Activated CD8-positive, alpha-beta memory T cell treated with anti-CD3 and anti-CD28 coated beads, Interleukin-2, amount 10 ng/mL, durations not matched to agents 7 days and 5 days (primary cell): Measurements from ENCODE around the gene OTUD3. TPM values are rescaled to one million over a fixed set of nuclear protein-coding genes. Genes with fewer than 3 reads are reported as not detected.

Experiments
- ATAC-seq: fragments of 150-1000 bp; cut with Tn5 transposase; one replicate; pipeline ENCODE4 v1.10.0; 2021; ENCODE audit warnings: moderate library complexity
- CTCF ChIA-PET: fragments of 350-600 bp; sonication (Branson Sonifier 250); formaldehyde crosslinking; loops from one replicate; lab custom pipeline; 2021; ENCODE audit warnings: antibody characterized with exemption; lab: Charles Lee
- DNase-seq: peaks from one replicate; pipeline ENCODE4 v3.0.0-alpha.2; 2020
- H3K27ac Mint-ChIP-seq: one replicate; pipeline ENCODE4 v1.8.0; 2021; ENCODE audit warnings: mild to moderate bottlenecking, mixed read lengths
- H3K27me3 Mint-ChIP-seq: one replicate; pipeline ENCODE4 v1.8.0; 2021; ENCODE audit warnings: mixed read lengths
- H3K36me3 Mint-ChIP-seq: one replicate; pipeline ENCODE4 v1.8.0; 2021; ENCODE audit warnings: mild to moderate bottlenecking, mixed read lengths
- H3K4me1 Mint-ChIP-seq: one replicate; pipeline ENCODE4 v1.8.0; 2021; ENCODE audit warnings: mixed read lengths
- H3K4me3 Mint-ChIP-seq: one replicate; pipeline ENCODE4 v1.8.0; 2021; ENCODE audit warnings: mild to moderate bottlenecking, moderate library complexity, mixed read lengths
- H3K9me3 Mint-ChIP-seq: one replicate; pipeline ENCODE4 v1.8.0; 2022; ENCODE audit warnings: low read depth, mixed read lengths
- total RNA-seq, 2 experiments: library from RNA; stranded (reverse); gene quantifications; one replicate each; pipeline ENCODE4 v1.2.3, GENCODE V29; 2021

OTUD3 gene
- total RNA-seq, 2 experiments from 2014 or later, result 7.3 to 8.1 TPM

DNA sequence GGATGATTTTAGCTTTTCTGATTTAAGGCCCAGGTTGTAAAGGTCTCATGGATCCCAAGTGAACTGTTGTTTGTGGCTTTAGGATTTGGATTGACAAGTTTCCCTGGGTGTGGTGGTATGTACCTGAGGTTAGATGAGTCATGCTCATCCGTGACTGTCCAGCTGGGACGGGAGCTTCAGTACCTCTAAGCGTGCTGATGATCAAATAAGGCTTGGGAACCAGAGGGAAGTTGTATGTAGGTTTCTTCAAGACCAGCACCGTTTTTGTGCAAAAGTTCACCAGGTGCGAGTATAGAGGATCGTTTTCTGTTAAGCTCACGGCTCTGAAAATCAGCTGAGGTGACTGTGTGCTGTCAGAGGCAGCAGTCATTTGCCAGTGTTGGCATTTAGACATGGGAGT is 21.4 kb downstream of the OTUD3 start:
- ATAC-seq, result no peak
- H3K4me3 Mint-ChIP-seq, result no peak overlapping the region
- peaks cover 44% of the 10 kb centered on the region for H3K36me3 Mint-ChIP-seq
- CTCF ChIA-PET, result interaction anchor here (1.4 to 2.1 kb wide), 2 partner anchors 14 to 21 kb away, joined by 3 to 9 read pairs; partner anchors contain the start of gene OTUD3
- no peak overlapping the region for H3K27ac Mint-ChIP-seq
- H3K4me1 Mint-ChIP-seq, result no peaks in the 10 kb centered on the region
- no peak for DNase-seq
- H3K27me3 Mint-ChIP-seq, result no peaks in the 10 kb centered on the region
- no peaks in the 10 kb centered on the region for H3K9me3 Mint-ChIP-seq

DNA sequence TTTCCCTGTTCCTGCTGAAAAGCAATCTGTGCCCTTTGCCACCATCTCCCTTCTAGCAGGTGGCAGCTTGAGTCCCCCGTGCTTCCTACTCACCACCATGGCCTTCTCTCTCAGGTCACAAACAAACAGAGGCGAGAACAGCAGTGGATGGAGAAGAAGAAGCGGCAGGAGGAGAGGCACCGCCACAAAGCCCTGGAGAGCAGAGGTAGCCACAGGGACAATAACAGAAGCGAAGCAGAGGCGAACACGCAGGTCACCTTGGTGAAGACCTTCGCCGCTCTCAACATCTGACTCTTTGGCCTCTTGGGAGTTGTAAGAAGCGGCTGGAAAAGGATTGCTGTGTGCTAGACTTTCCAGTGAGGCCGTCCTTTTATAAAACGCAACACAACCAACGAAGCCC is 25.3 kb downstream of the OTUD3 start:
- Mint-ChIP-seq H3K36me3 (peaks cover 29% of the 10 kb centered on the region), H3K4me1 (no peaks in the 10 kb centered on the region), H3K27ac (no peak overlapping the region), H3K27me3 (no peaks in the 10 kb centered on the region), H3K9me3 (no peaks in the 10 kb centered on the region), H3K4me3 (no peak overlapping the region)
- ATAC-seq (no peak), DNase-seq (no peak)
- CTCF ChIA-PET, result interaction anchor here (0.8 to 2.0 kb wide), 2 partner anchors 26 to 244 kb away, joined by 4 to 7 read pairs; partner anchors contain the start of gene OTUD3

DNA sequence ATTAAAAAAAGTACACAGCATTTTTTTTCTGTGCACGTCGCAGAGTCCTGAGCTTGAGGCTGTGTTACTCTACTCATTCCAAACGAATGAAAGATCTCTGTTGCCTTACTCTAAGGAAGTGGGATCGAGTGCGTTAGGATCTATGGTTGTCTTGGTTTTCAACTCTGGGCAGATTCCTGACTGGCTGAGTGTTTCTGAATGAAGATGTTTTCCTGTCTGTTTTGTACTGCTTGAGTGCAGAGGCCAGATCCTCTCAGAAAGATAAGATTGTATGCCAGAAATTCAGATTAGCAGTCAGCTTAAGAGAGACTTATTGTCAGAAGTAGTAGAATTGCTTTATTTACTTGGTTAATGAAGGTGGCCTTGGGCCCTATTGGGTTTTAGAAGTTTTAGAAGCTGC is 27.2 kb downstream of the OTUD3 start:
- H3K27me3 Mint-ChIP-seq, result no peaks in the 10 kb centered on the region
- no peak for DNase-seq
- H3K4me3 Mint-ChIP-seq, result no peak overlapping the region
- ATAC-seq, result no peak
- no peaks in the 10 kb centered on the region for H3K4me1 Mint-ChIP-seq
- H3K27ac Mint-ChIP-seq, result no peak overlapping the region
- CTCF ChIA-PET, result interaction anchor here (1.2 to 3.0 kb wide), 4 partner anchors 8 to 287 kb away, joined by 3 to 7 read pairs (median 4); partner anchors contain the start of gene OTUD3
- peaks cover 27% of the 10 kb centered on the region for H3K36me3 Mint-ChIP-seq
- no peaks in the 10 kb centered on the region for H3K9me3 Mint-ChIP-seq

DNA sequence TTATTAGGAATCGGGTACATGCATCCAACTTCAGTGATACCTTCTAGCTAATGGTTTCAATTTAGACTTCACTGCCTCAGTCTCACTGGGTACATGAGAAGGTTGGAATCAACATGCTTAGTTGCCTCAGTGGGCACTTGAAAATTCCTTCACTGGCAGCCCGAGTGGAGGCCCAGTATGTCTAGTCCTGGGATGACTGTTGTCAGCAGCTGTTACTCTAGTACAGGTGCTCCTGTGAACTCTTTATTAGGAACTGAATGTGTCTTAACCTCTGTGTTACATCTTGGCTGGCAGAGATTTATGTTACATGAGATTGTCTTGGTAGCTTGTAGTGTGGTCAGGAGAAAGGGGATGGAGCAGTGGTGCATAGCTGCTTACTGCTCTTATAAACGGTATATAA is 27.8 kb downstream of the OTUD3 start:
- no peaks in the 10 kb centered on the region for H3K27me3 Mint-ChIP-seq
- no peaks in the 10 kb centered on the region for H3K4me1 Mint-ChIP-seq
- no peak overlapping the region for H3K4me3 Mint-ChIP-seq
- CTCF ChIA-PET, result interaction anchor here (1.2 to 3.0 kb wide), 4 partner anchors 8 to 286 kb away, joined by 3 to 7 read pairs (median 4); partner anchors contain the start of gene OTUD3
- no peak for ATAC-seq
- H3K9me3 Mint-ChIP-seq, result no peaks in the 10 kb centered on the region
- H3K36me3 Mint-ChIP-seq, result peaks cover 24% of the 10 kb centered on the region
- H3K27ac Mint-ChIP-seq, result peak overlapping the region; percentile 9
- DNase-seq, result no peak

DNA sequence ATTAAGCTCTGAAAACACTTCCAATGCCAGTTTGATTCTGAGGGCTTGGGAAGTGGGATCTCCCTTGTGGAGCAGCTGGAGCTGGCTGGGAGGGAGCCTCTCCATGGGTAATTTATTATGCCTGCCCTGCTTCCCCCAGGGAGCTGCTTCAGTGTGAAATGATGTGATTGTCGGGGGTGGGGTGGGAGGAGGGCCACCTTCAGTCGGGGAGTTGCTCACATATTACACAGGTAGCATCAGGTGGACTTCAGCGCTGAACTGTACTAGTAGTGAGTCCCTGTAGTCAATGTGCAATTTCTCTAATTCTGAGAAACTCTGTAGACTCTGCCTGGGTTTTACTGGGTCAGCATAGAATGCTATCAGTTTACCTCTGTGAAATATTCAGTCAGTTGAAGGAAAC is 28.5 kb downstream of the OTUD3 start:
- Mint-ChIP-seq H3K4me3 (no peak overlapping the region), H3K9me3 (no peaks in the 10 kb centered on the region), H3K27ac (no peak overlapping the region), H3K36me3 (peaks cover 22% of the 10 kb centered on the region), H3K27me3 (no peaks in the 10 kb centered on the region), H3K4me1 (no peaks in the 10 kb centered on the region)
- CTCF ChIA-PET, result interaction anchor here (0.7 to 3.0 kb wide), 4 partner anchors 28 to 286 kb away, joined by 3 to 7 read pairs (median 6); partner anchors contain the start of gene OTUD3
- ATAC-seq (no peak), DNase-seq (no peak)

DNA sequence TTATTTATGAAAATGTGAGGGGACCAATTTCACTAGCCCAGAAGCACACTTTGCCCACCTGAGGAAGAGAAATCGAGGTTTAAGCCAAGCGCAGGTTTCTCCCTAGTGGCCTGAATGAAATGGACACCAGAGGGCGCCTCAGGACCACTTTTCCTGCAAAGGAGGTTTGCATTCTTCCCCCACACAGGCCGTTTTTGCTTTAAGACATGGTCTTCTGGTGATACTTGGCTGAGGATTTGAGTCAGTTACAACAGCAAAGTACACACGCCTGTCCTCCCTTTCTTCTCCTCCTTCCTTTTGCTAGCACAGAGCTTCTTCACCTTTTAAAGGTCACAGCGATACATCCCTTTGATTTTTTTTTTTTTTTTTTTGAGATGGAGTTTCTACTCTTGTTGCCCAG is 35.9 kb downstream of the OTUD3 start:
- no peaks in the 10 kb centered on the region for H3K36me3 Mint-ChIP-seq
- no peak overlapping the region for H3K4me3 Mint-ChIP-seq
- no peaks in the 10 kb centered on the region for H3K9me3 Mint-ChIP-seq
- ATAC-seq (peak; percentile 74), DNase-seq (peak; percentile 84)
- no peaks in the 10 kb centered on the region for H3K27me3 Mint-ChIP-seq
- H3K4me1 Mint-ChIP-seq, result no peaks in the 10 kb centered on the region
- no peak overlapping the region for H3K27ac Mint-ChIP-seq
- CTCF ChIA-PET, result interaction anchor here (1.0 to 4.9 kb wide), 16 partner anchors 9 to 1096 kb away, joined by 3 to 38 read pairs (median 4); partner anchors contain the start of gene OTUD3

DNA sequence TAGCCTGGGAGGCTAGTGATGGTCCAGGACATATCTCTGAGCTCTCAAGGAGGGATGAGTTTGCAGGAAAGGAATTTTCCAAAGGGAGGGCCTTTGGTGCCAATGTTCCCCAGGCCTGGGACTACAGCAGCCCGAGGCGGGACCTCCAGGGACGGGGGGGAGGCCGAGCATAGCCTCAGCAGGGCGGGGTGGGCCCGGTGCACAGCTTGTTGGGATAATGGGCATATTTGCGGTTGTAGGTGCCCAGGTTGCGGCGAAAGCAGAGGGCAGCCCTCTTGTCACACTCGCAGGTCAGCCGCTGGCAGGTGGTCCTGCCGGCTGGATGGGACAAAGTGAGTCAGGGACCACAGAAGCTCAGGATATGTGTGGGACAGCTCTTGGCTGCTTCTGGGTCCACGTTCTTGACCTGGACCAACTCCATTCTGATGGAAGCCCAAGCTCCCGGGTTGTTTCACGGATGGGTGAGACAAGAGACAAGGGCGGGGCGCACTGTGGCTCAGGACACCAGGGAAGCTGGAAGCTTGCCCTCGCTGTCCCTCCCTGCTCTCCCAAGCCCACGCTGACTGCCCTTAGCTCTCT is 38.0 kb downstream of the OTUD3 start:
- CTCF ChIA-PET, result interaction anchor here (1.2 to 3.8 kb wide), 5 partner anchors 232 to 574 kb away, joined by 4 to 18 read pairs (median 5); no protein-coding TSS in a partner anchor

DNA sequence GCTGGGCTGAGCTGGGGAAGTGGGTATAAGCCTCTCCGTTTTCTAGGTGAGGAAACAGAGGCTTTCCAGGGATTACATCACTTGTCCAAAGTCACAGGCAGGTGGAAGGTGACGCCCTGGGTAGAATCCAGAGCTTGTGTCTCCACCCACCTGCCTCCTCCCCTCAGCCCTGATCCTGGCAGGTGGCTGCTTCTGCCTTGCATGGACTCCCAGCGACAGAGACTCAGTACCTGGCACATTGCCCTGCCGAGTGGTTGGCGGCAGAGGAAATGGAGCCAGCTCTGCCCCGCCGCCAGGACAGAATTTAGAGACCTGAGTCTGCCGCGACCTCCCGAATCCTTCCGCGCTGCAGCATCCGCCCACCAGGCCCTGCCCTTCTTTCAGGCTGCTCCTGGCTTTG is 39.1 kb downstream of the OTUD3 start:
- H3K27ac Mint-ChIP-seq, result no peak overlapping the region
- CTCF ChIA-PET, result interaction anchor here (1.2 to 3.8 kb wide), 6 partner anchors 14 to 573 kb away, joined by 3 to 18 read pairs (median 4); no protein-coding TSS in a partner anchor
- H3K9me3 Mint-ChIP-seq, result no peaks in the 10 kb centered on the region
- no peaks in the 10 kb centered on the region for H3K36me3 Mint-ChIP-seq
- DNase-seq (no peak), ATAC-seq (no peak)
- no peaks in the 10 kb centered on the region for H3K4me1 Mint-ChIP-seq
- H3K4me3 Mint-ChIP-seq, result no peak overlapping the region
- H3K27me3 Mint-ChIP-seq, result no peaks in the 10 kb centered on the region

More for the DNA sequence above, 38.0 kb downstream of the OTUD3 start:
- H3K9me3 Mint-ChIP-seq, result no peaks in the 10 kb centered on the region
- no peak overlapping the region for H3K4me3 Mint-ChIP-seq
- no peaks in the 10 kb centered on the region for H3K4me1 Mint-ChIP-seq
- ATAC-seq (no peak), DNase-seq (no peak)
- no peaks in the 10 kb centered on the region for H3K27me3 Mint-ChIP-seq
- H3K27ac Mint-ChIP-seq, result no peak overlapping the region
- H3K36me3 Mint-ChIP-seq, result no peaks in the 10 kb centered on the region

DNA sequence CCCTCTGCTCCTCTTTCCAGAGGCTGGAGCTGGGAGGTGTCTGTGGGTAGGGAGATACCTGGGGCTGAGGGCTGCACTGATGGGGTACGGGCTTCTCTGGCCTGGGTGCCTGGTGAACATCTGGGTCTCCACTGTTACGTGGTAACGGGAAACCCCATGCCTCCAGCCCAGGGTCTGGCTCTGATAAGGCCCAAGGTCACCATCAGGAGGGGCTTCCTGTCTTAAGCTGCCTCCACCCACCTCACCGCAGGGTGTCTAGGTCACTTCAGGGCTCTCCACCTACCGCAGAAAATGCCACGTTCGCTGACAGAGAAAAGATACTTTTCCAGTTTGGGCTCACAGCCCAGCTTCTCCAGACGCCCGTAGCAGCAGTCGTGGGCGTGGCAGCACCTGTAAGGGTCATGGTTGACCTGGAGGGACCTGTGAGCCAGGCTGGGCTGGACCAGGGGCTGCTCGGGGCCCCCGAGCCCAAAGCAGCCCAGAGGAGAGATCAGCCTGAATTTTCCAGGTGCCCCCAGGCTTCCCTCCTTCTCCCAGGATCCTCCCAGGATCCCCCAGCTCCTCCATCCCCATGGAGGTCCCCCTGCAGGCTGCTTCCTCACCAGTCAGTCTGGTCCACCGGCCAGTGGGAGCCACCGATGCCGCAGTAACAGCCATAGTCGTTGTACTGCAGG is 40.0 kb downstream of the OTUD3 start:
- H3K4me1 Mint-ChIP-seq, result no peaks in the 10 kb centered on the region
- no peaks in the 10 kb centered on the region for H3K9me3 Mint-ChIP-seq
- ATAC-seq (no peak), DNase-seq (no peak)
- H3K27ac Mint-ChIP-seq, result no peak overlapping the region
- CTCF ChIA-PET, result interaction anchor here (1.4 to 3.8 kb wide), 4 partner anchors 13 to 273 kb away, joined by 3 to 18 read pairs (median 11); no protein-coding TSS in a partner anchor
- H3K27me3 Mint-ChIP-seq, result no peaks in the 10 kb centered on the region
- H3K36me3 Mint-ChIP-seq, result no peaks in the 10 kb centered on the region
- no peak overlapping the region for H3K4me3 Mint-ChIP-seq

DNA sequence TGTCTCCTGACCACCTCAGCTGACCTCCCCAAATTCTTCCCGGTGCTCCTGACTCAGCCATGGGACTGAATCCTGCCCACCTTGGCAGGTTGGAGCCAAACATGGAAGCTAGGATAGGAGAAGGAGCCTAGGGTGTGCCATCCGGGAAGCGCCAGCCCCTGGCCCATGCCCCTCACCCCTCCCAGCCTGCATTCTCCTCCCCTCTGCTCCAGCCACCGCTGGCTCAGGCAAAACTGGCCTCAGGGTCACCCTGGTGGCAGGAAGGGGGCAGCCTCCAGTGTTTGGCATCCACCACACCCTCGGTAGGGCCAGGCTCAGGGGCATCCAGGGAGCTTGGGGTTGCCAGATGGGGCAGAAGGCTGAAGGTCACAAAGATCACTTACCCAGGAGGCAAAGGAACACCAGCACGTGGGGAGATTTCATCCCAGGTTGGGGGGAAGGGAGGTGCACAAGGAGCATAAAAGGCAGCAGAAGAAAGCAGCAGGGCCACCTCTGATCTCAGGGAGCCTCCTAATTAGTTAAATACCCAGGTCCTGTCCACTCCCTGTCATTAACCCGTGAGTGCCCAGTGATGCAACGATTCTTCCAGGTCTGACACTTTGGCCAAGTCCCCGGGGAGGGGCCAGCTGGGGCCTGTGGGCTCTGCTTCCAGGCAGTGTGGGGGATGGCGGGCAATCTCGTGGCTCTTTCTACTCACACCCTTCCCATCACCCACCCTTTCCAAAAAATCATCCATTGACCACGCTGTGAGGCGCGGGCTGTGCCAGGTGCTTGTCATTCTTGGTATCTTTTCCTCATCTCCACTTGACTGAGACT is 41.1 kb downstream of the OTUD3 start, which contains the start of gene PLA2G2E:
PLA2G2E (minus strand) TSS at position 481 of the 816 bp plus-strand sequence; CDS start at position 423, 58 bp downstream.
- Mint-ChIP-seq H3K4me1 (no peaks in the 10 kb centered on the region), H3K9me3 (no peaks in the 10 kb centered on the region), H3K27me3 (peaks cover 2% of the 10 kb centered on the region), H3K4me3 (no peak within 1 kb of the TSS), H3K36me3 (no peaks in the 10 kb centered on the region), H3K27ac (no peak within 1 kb of the TSS)
- CTCF ChIA-PET, result interaction anchor here (3.8 kb wide), 1 partner anchor 229 kb away, joined by 18 read pairs; no protein-coding TSS in a partner anchor
- ATAC-seq (no peak), DNase-seq (no peak)

DNA sequence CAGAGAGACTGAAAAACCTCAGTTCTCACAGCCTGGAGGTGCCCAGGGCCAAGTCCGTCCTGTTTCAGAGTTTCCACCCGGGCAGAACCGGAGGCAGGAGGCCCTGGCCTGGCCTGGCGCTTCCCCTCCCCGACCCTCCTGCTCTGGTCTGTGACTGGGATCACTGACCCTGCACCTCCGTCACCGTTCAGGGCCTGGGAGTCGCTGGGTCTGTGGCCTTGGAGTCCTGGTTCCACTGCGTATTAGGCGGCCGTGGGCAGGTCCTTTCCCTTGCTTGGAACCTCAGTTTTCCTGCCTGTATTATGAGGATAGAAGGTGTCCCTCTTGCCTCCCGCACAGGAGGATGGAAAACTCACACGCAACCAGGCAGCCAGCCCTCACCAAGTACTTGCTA is 41.8 kb downstream of the OTUD3 start:
- no peaks in the 10 kb centered on the region for H3K4me1 Mint-ChIP-seq
- H3K4me3 Mint-ChIP-seq, result no peak overlapping the region
- H3K27ac Mint-ChIP-seq, result no peak overlapping the region
- H3K9me3 Mint-ChIP-seq, result no peaks in the 10 kb centered on the region
- H3K36me3 Mint-ChIP-seq, result no peaks in the 10 kb centered on the region
- no peak for DNase-seq
- H3K27me3 Mint-ChIP-seq, result peaks cover 2% of the 10 kb centered on the region
- ATAC-seq, result no peak
- CTCF ChIA-PET, result no interaction called here

DNA sequence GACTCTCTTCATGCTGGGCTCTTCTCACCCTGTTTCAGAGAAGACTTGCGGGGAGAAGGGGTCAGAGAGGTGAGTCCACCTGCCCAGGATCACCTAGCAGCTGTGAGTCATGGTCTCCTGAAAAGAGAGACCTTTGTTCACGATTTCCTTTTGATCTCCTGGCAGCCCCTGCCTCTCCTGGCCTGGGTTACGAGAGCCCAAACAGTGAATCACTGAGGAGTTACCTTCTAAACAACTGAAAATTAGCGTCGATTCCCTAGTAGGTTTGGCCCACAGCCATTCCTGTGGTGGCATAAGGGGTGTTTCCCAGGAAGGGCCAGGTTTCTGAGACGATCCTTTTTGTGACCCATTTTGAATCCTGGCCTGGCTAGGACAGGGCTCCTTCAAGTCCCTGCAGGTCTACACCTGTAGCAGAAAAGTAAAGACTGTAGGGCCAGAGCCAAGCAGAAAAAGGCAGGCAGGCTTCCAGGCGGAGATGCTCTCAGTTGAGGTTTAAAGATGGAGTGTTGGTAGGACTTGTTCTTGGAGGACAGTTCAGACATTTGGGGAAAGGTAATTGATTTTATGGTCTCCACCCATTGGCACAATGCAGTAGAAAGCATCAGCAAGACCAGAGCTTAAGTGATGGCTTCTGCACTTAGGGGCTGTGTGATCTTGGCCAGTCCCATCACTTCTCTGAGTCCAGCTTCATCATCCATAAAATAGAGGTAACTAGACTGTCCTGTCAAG is 43.3 kb downstream of the OTUD3 start:
- ATAC-seq (no peak), DNase-seq (no peak)
- Mint-ChIP-seq H3K27me3 (peaks cover 10% of the 10 kb centered on the region), H3K36me3 (no peaks in the 10 kb centered on the region), H3K4me1 (no peaks in the 10 kb centered on the region), H3K4me3 (no peak overlapping the region), H3K9me3 (peaks cover 2% of the 10 kb centered on the region), H3K27ac (no peak overlapping the region)
- CTCF ChIA-PET, result no interaction called here
